Endothelial cell of umbilical vein (primary cell): ENCODE results near the gene TPST1. TPM values are rescaled to one million over a fixed set of nuclear protein-coding genes. Genes with fewer than 3 reads are reported as not detected.

Experiments used
- BruUV-seq: library from RNA; stranded (reverse); fragments of 400-500 nt; replicated peaks from 2 replicates; lab custom pipeline; 2021; lab: Mats Ljungman, UMichigan
- CTCF ChIA-PET: fragments of 300-600, 350-600 bp; sonication (Branson Sonifier 250); formaldehyde crosslinking; loops from one replicate; lab custom pipeline; 2021; ENCODE audit warnings: antibody characterized with exemption, inconsistent platforms; lab: Charles Lee
- POLR2A ChIA-PET: fragments of 300-600, 350-600 bp; sonication (Branson Sonifier 250); formaldehyde crosslinking; loops from one replicate; lab custom pipeline; 2021; ENCODE audit warnings: antibody characterized with exemption, inconsistent platforms; lab: Charles Lee
- DNase-seq: peaks from one replicate; pipeline ENCODE4 v3.0.0-alpha.2; 2011; ENCODE audit warnings: low read depth, low spot score
- FAIRE-seq: peaks from 2 replicates; lab custom pipeline; 2011; peaks lifted over from hg19 to GRCh38; lab: Jason Lieb, UNC
- H2AFZ ChIP-seq: 2 replicates; pipeline ENCODE4 v1.6.0; 2012; ENCODE audit warnings: low read depth, low read length, control low read depth, inconsistent platforms
- H3K27ac ChIP-seq: 2 replicates; pipeline ENCODE4 v1.5.1; 2011; ENCODE audit warnings: low read depth, mild to moderate bottlenecking, control low read depth, low read length, moderate library complexity; ENCODE audit not compliant: insufficient read depth
- H3K27me3 ChIP-seq, 2 experiments: 2 replicates each; pipeline versions ENCODE4 v1.6.0 to v1.6.1; 2011; ENCODE audit warnings: low read length in 2 of 2, mixed read lengths in 1 of 2; ENCODE audit not compliant: control insufficient read depth in 2 of 2, insufficient read depth in 2 of 2
- H3K36me3 ChIP-seq, 2 experiments: 2 replicates in 1 of 2; 3 replicates in 1 of 2; pipeline ENCODE4 v1.5.1; 2011; ENCODE audit warnings: low read length in 2 of 2, mild to moderate bottlenecking in 1 of 2, moderate library complexity in 1 of 2; ENCODE audit not compliant: control insufficient read depth in 2 of 2, insufficient read depth in 2 of 2; ENCODE audit errors: extremely low read depth in 1 of 2
- H3K4me1 ChIP-seq: 3 replicates; pipeline ENCODE4 v1.5.1; 2011; ENCODE audit warnings: mild to moderate bottlenecking, low read length; ENCODE audit not compliant: control insufficient read depth, insufficient read depth; ENCODE audit errors: extremely low read depth
- H3K4me2 ChIP-seq: 2 replicates; pipeline ENCODE4 v1.6.1; 2011; ENCODE audit warnings: low read length, control low read depth, mixed read lengths; ENCODE audit not compliant: insufficient read depth
- H3K4me3 ChIP-seq, 3 experiments: fragments of 200-600 bp in 1 of 3; sonication (generic), shearing (Covaris generic) in 1 of 3; replicated peaks in 1 of 3; 2 replicates each; pipeline ENCODE4 v1.5.1; 2011 to 2016; ENCODE audit warnings: control low read depth in 3 of 3, low read length in 3 of 3, mild to moderate bottlenecking in 2 of 3, inconsistent platforms in 1 of 3, low read depth in 1 of 3, moderate library complexity in 1 of 3; ENCODE audit not compliant: insufficient read depth in 1 of 3
- H3K79me2 ChIP-seq: 2 replicates; pipeline ENCODE4 v1.6.0; 2012; ENCODE audit warnings: low read length, inconsistent platforms; ENCODE audit not compliant: control insufficient read depth, insufficient read depth
- H3K9ac ChIP-seq: replicated peaks from 2 replicates; pipeline ENCODE3; 2011; ENCODE audit warnings: low read length, control low read depth; ENCODE audit not compliant: insufficient read depth; ENCODE audit errors: extremely low read depth
- H3K9me1 ChIP-seq: replicated peaks from 3 replicates; pipeline ENCODE4 v1.6.0; 2011; ENCODE audit warnings: mild to moderate bottlenecking, low read length; ENCODE audit not compliant: control insufficient read depth, insufficient read depth; ENCODE audit errors: extremely low read depth
- H3K9me3 ChIP-seq: replicated peaks from 2 replicates; pipeline ENCODE4 v1.5.1; 2012; ENCODE audit warnings: low read length, inconsistent platforms; ENCODE audit not compliant: control insufficient read depth, insufficient read depth
- H4K20me1 ChIP-seq: replicated peaks from 2 replicates; pipeline ENCODE3; 2011; ENCODE audit warnings: mild to moderate bottlenecking, low read length; ENCODE audit not compliant: control insufficient read depth, insufficient read depth; ENCODE audit errors: extremely low read depth
- EZH2 ChIP-seq: IDR thresholded peaks from 2 replicates; pipeline ENCODE4 v1.6.1; 2012; ENCODE audit warnings: borderline replicate concordance, low read depth, mild to moderate bottlenecking, moderate library complexity, low read length, inconsistent platforms; ENCODE audit not compliant: severe bottlenecking
- FOS ChIP-seq: IDR thresholded peaks from 2 replicates; pipeline ENCODE4 v1.6.1; 2011; ENCODE audit warnings: mild to moderate bottlenecking, low read length, moderate library complexity, borderline replicate concordance; ENCODE audit not compliant: insufficient read depth
- GATA2 ChIP-seq: IDR thresholded peaks from 2 replicates; pipeline ENCODE4 v1.7.0; 2011; ENCODE audit warnings: low read depth, mild to moderate bottlenecking, moderate library complexity, mixed read lengths, low read length; ENCODE audit not compliant: insufficient read length, insufficient read depth
- JUN ChIP-seq: IDR thresholded peaks from 2 replicates; pipeline ENCODE4 v1.6.1; 2011; ENCODE audit warnings: borderline replicate concordance, low read depth; ENCODE audit not compliant: insufficient read length, insufficient read depth
- MYC ChIP-seq: IDR thresholded peaks from one replicate; pipeline ENCODE4 v1.6.1; 2011; ENCODE audit warnings: mild to moderate bottlenecking, low read depth, low read length
- POLR2A ChIP-seq: IDR thresholded peaks from 2 replicates; pipeline ENCODE4 v1.6.1; 2012; ENCODE audit warnings: low read depth, mild to moderate bottlenecking, control low read depth, low read length
- POLR2AphosphoS5 ChIP-seq: IDR thresholded peaks from 2 replicates; pipeline ENCODE4 v1.6.1; 2012; ENCODE audit warnings: low read depth, mild to moderate bottlenecking, control low read depth, low read length, moderate library complexity; ENCODE audit not compliant: insufficient read depth
- dilution Hi-C: fragments of 300-500 bp; cut with MboI; formaldehyde crosslinking; loops from one replicate; pipeline ENCODE4 v1.15.0; 2019; ENCODE audit warnings: low sequenced_read_pairs; ENCODE audit not compliant: extremely low pct_ligation_motif_present
- intact Hi-C: fragments of 100-400 bp; cut with micrococcal nuclease; formaldehyde crosslinking; loops from one replicate; pipeline ENCODE4 v1.10.0; 2022
- polyA plus RNA-seq, 4 experiments: library from polyadenylated mRNA; depleted of rRNA in 3 of 4; stranded (reverse) in 3 of 4; unstranded in 1 of 4; fragments of >200 nt; gene quantifications; 2 replicates each; pipeline versions ENCODE4 v1.2.1 to v1.2.3, GENCODE V29; 2011 to 2012; ENCODE audit warnings: missing spikeins in 1 of 4
- total RNA-seq: library from RNA; stranded (reverse); gene quantifications from 2 replicates; pipeline ENCODE4 v1.2.3, GENCODE V29; 2021
- TF ChIP-seq, protein P1 (sequence below): IDR thresholded peaks from 2 replicates; pipeline ENCODE4 v1.6.1; 2011; ENCODE audit not compliant: insufficient read depth, insufficient read length

Gene TPST1
- total and polyA plus RNA-seq, 2 donors (not counting 3 experiments of a cell fraction or from before 2014, with no cell fraction given), result 18.7 to 21.0 TPM

- no peaks in the 10 kb centered on the region for H4K20me1 ChIP-seq
- H3K9me3 ChIP-seq, result no peaks in the 10 kb centered on the region
- H3K4me2 ChIP-seq, result no peak overlapping the region
- H3K27me3 ChIP-seq, result no peaks in the 10 kb centered on the region
- no peaks in the 10 kb centered on the region for H3K36me3 ChIP-seq
- BruUV-seq, result no TSS peak
- no peaks in the 10 kb centered on the region for H3K9me1 ChIP-seq
- no peak overlapping the region for H3K4me3 ChIP-seq
- H2AFZ ChIP-seq, result no peak overlapping the region
- peaks cover 6% of the 10 kb centered on the region for H3K4me1 ChIP-seq
- TF ChIP-seq JUN (peak; percentile 48), GATA2 (peak; percentile 75), POLR2A (no peak), MYC (no peak), FOS (peak; percentile 50), POLR2AphosphoS5 (peak; percentile 27), EZH2 (no peak)
- H3K27ac ChIP-seq, result peak overlapping the region; percentile 62
- FAIRE-seq, result no peak
- dilution Hi-C loops (no loop called here), intact Hi-C loops (no loop called here)
- DNase-seq, result peak; percentile 77
- no peak overlapping the region for H3K9ac ChIP-seq
- POLR2A ChIA-PET, result no interaction called here
- CTCF ChIA-PET, result interaction anchor here (0.6 to 1.5 kb wide), 3 partner anchors 8 to 176 kb away, joined by 3 to 4 read pairs (median 3); no protein-coding TSS in a partner anchor
- no peaks in the 10 kb centered on the region for H3K79me2 ChIP-seq
Measured at GRCh38 chr7:66250711-66251110, 45.6 kb downstream of the TPST1 start.

DNA sequence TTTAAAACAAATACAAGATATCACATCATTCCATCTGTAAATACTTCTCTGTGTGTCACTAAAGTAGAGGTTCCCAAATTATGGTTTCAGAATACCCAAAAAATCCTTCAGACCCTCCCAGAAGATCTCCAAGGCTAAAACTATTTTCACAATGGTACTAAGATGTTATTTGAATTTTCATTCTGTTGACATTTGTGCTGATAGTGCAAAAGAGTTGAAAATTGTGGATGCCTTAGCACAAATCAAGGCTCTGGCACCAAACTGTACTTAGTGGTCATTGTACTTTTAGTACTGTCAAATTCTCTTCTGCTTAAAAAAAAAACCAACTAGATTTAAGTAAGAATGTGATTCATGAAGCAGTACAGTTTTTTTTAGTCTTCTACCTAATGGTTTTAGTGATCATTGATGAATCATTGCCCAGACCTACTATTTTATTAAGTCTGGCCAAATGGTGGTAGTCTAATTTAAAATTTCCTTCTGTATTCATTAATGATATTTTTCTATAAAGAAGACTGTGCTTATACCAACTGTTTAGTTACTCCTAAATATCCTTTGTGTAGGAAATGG is 50.5 kb downstream of the TPST1 start:
- Histone ChIP-seq H3K27ac (no peak overlapping the region), H3K4me1 (peaks cover 6% of the 10 kb centered on the region), H3K9me1 (no peaks in the 10 kb centered on the region), H3K4me3 (no peak overlapping the region), H3K36me3 (no peaks in the 10 kb centered on the region), H3K27me3 (no peaks in the 10 kb centered on the region), H3K9ac (no peak overlapping the region), H3K9me3 (no peaks in the 10 kb centered on the region), H4K20me1 (no peaks in the 10 kb centered on the region), H3K79me2 (no peaks in the 10 kb centered on the region), H3K4me2 (no peak overlapping the region), H2AFZ (no peak overlapping the region)
- FAIRE-seq (no peak), DNase-seq (no peak)
- ChIA-PET CTCF (no interaction called here), POLR2A (no interaction called here)
- TF ChIP-seq MYC (no peak), FOS (peak; percentile 10)
- TF ChIP-seq, protein P1, sequence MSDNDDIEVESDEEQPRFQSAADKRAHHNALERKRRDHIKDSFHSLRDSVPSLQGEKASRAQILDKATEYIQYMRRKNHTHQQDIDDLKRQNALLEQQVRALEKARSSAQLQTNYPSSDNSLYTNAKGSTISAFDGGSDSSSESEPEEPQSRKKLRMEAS, result no peak
- intact Hi-C loops (no loop called here), dilution Hi-C loops (no loop called here)
- BruUV-seq, result no TSS peak
